NT2/D1 (cell line): Measurements from ENCODE around the gene CACNA1C.

Experiments used
- SUZ12 ChIP-seq: IDR thresholded peaks from 2 replicates; pipeline ENCODE4 v1.6.1; 2011; ENCODE audit not compliant: insufficient read length, insufficient read depth; ENCODE audit errors: extremely low read depth
- YY1 ChIP-seq: IDR thresholded peaks from 2 replicates; pipeline ENCODE4 v1.6.1; 2011; ENCODE audit not compliant: insufficient read length, insufficient read depth
- ZNF274 ChIP-seq: IDR thresholded peaks from 2 replicates; pipeline ENCODE4 v1.6.1; 2011; ENCODE audit warnings: mild to moderate bottlenecking, low read depth, low read length

- no peak for TF ChIP-seq ZNF274
- TF ChIP-seq YY1 = no peak
- TF ChIP-seq SUZ12 = no peak
These were observed 599.2 kb downstream of the CACNA1C start for GRCh38 chr12:2652011-2652400.
